Gastrocnemius medialis (tissue), 4 donors: ENCODE results near the gene MSL1. TPM values are rescaled to one million over a fixed set of nuclear protein-coding genes. Genes with fewer than 3 reads are reported as not detected.

ENCODE experiments used
- ATAC-seq, 2 donors: fragments of 150-250 bp; one replicate each; pipeline ENCODE4 v1.9.1; 2016
- DNase-seq, 2 donors: peaks; one replicate each; pipeline ENCODE4 v3.0.0-alpha.2; 2019
- H3K27ac ChIP-seq, 4 donors: fragments of 200-600 bp; sonication (generic); 1 replicate in 1 of 4; 2 replicates in 3 of 4; pipeline ENCODE4 v1.5.1; 2016 to 2018; ENCODE audit warnings: mild to moderate bottlenecking in 2 of 4, moderate library complexity in 1 of 4
- H3K27me3 ChIP-seq, 3 donors: fragments of 200-600 bp; sonication (generic) in 2 of 3; 1 replicate in 1 of 3; 2 replicates in 2 of 3; pipeline versions ENCODE4 v1.5.1 to v1.6.0; 2016 to 2019; ENCODE audit warnings: mild to moderate bottlenecking in 1 of 3, moderate library complexity in 1 of 3
- H3K36me3 ChIP-seq, 2 donors: fragments of 200-600 bp; sonication (generic) in 1 of 2; one replicate each; pipeline ENCODE4 v1.5.1; 2017 to 2018
- H3K4me1 ChIP-seq, 2 donors: fragments of 200-600 bp; sonication (generic) in 1 of 2; one replicate each; pipeline ENCODE4 v1.5.1; 2016 to 2017; ENCODE audit warnings: mild to moderate bottlenecking in 2 of 2
- H3K4me3 ChIP-seq, 4 donors: fragments of 200-600 bp; sonication (generic) in 3 of 4; 1 replicate in 1 of 4; 2 replicates in 3 of 4; pipeline ENCODE4 v1.5.1; 2016 to 2019; ENCODE audit warnings: mild to moderate bottlenecking in 2 of 4
- H3K9me3 ChIP-seq, 3 donors: fragments of 200-600 bp; sonication (generic) in 2 of 3; 1 replicate in 1 of 3; 2 replicates in 2 of 3; pipeline ENCODE4 v1.5.1; 2016 to 2019
- POLR2A ChIP-seq, 2 donors: fragments of 450-650 bp; IDR thresholded peaks; one replicate each; pipeline ENCODE4 v1.6.1; 2017; ENCODE audit warnings: antibody characterized with exemption in 2 of 2, mild to moderate bottlenecking in 2 of 2, moderate library complexity in 2 of 2
- in situ Hi-C, 4 donors: fragments of 200-750 bp; cut with MboI; loops; one replicate each; pipeline versions ENCODE4 v1.15.0 to v1.8.0; 2017; ENCODE audit warnings: low sequenced_read_pairs in 4 of 4
- intact Hi-C: fragments of 100-400 bp; cut with DNase I; formaldehyde crosslinking; loops from one replicate; pipeline ENCODE4 v1.15.1; 2023; ENCODE audit warnings: low total_unique reads
- total RNA-seq, 4 donors: library from RNA; depleted of rRNA; stranded (reverse); fragments of >200 nt; gene quantifications; one replicate each; pipeline versions ENCODE4 v1.1.0 to v1.2.3, GENCODE V29; 2016
- TF ChIP-seq, protein P1 (sequence below), 5 experiments: fragments of 450-650 bp in 3 of 5; fragments of 200-600 bp in 2 of 5; sonication (generic) in 2 of 5; IDR thresholded peaks in 4 of 5; conservative IDR thresholded peaks in 1 of 5; 1 replicate in 4 of 5; 2 replicates in 1 of 5; pipeline ENCODE4 v1.5.1; 2016 to 2019; ENCODE audit warnings: antibody characterized with exemption in 5 of 5, mild to moderate bottlenecking in 3 of 5, moderate library complexity in 3 of 5

Gene MSL1
- total RNA-seq, 4 donors from 2014 or later = 75.7 to 96.3 (median 85.9) TPM

DNA sequence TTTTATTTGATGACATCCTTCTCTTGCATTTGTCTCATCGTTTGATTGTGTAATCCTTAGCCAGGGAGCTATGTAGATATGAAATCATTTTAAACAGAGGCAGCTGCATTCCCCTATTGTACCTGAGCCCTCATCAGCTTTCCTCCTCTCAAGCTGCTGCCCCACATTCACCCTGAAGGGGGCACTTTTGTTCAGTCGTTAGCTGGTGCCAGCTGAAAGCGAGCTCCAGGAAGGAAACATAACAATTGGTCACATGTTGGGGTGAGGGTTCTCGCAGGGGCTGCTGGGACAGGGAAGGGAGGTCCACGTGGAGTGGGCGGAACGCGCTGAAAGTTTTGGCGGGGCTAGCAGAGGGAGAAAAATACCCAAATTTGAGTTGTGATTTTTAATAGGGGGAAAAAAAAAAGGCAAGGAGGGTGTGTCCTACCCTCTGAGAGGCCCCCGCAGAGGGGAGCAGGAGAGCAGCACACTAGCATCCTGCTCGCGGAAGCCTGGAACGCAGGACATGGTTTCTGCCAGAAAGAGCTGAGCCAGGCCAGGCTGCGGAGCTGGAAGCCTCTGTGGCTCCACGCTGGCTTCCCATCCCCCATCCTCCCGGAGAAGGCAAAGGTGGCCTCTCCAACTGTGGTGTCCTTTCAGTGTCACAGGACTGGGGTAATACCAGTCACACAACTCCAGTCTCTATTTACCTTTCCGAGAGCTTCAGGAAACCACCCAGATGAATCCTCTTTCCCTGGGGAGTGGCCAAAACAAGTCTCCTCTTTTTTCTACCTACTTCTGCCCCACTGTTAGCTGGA, 8.5 kb upstream of the MSL1 start:
- in situ Hi-C loops (loop anchor here in 2 of 4 donors (5.0 to 10.0 kb wide), 2 partner anchors 51 to 54 kb away; no protein-coding TSS in a partner anchor), intact Hi-C loops (loop anchor here (1.0 to 5.0 kb wide), 5 partner anchors 8 to 204 kb away; partner anchors contain the start of genes CASC3, CDC6 and MSL1)
- Histone ChIP-seq H3K4me3 (peak overlapping the region; percentile 51 to 61 (median 58)), H3K27me3 (no peaks in the 10 kb centered on the region), H3K4me1 (peaks cover 58 to 65% of the 10 kb centered on the region in 2 donors), H3K9me3 (no peaks in the 10 kb centered on the region), H3K27ac (peak overlapping the region; percentile 93 to 100 (median 96)), H3K36me3 (no peaks in the 10 kb centered on the region)
- ATAC-seq (peak; percentile 65 to 76), DNase-seq (peak; percentile 95 to 96)
- TF ChIP-seq, protein P1, sequence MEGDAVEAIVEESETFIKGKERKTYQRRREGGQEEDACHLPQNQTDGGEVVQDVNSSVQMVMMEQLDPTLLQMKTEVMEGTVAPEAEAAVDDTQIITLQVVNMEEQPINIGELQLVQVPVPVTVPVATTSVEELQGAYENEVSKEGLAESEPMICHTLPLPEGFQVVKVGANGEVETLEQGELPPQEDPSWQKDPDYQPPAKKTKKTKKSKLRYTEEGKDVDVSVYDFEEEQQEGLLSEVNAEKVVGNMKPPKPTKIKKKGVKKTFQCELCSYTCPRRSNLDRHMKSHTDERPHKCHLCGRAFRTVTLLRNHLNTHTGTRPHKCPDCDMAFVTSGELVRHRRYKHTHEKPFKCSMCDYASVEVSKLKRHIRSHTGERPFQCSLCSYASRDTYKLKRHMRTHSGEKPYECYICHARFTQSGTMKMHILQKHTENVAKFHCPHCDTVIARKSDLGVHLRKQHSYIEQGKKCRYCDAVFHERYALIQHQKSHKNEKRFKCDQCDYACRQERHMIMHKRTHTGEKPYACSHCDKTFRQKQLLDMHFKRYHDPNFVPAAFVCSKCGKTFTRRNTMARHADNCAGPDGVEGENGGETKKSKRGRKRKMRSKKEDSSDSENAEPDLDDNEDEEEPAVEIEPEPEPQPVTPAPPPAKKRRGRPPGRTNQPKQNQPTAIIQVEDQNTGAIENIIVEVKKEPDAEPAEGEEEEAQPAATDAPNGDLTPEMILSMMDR (IDR thresholded peaks at IDR 0.05 in 4 of 5, conservative IDR thresholded peaks at IDR 0.05 in 1 of 5) = peak; percentile 83 to 94 (median 92)
- peak; percentile 37 to 62 for TF ChIP-seq POLR2A (IDR thresholded peaks at IDR 0.05)

DNA sequence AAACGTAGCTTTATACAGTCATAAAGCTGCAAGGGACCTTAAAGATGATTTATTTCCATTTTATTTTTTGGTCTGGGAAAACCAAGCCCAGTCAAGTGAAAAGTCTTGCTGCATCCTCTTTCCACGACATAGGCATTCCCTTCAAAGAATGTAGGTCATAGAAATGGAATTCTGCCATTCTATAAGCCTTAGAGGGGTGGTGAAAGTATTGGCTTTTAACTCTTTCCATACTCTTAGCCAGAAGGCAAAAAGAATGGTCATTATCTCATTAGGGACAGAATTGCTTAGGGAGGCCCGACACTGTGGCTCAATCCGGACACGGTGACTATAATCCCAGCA, 7.9 kb upstream of the MSL1 start:
- Histone ChIP-seq H3K4me1 (peaks cover 52 to 60% of the 10 kb centered on the region in 2 donors), H3K9me3 (no peaks in the 10 kb centered on the region), H3K36me3 (no peaks in the 10 kb centered on the region), H3K27me3 (no peaks in the 10 kb centered on the region), H3K27ac (peak overlapping the region; percentile 93 to 100 (median 96)), H3K4me3 (peak overlapping the region; percentile 51 to 61 (median 58))
- ATAC-seq (no peak), DNase-seq (no peak)
- no peak for TF ChIP-seq POLR2A (IDR thresholded peaks at IDR 0.05)
- TF ChIP-seq, protein P1 (IDR thresholded peaks at IDR 0.05 in 4 of 5, conservative IDR thresholded peaks at IDR 0.05 in 1 of 5) = no peak
- intact Hi-C loops = loop anchor here (1.0 to 5.0 kb wide), 5 partner anchors 7 to 203 kb away; partner anchors contain the start of genes CASC3, CDC6 and MSL1
- in situ Hi-C loops = loop anchor here in 2 of 4 donors (5.0 to 10.0 kb wide), 2 partner anchors 51 to 53 kb away; no protein-coding TSS in a partner anchor

DNA sequence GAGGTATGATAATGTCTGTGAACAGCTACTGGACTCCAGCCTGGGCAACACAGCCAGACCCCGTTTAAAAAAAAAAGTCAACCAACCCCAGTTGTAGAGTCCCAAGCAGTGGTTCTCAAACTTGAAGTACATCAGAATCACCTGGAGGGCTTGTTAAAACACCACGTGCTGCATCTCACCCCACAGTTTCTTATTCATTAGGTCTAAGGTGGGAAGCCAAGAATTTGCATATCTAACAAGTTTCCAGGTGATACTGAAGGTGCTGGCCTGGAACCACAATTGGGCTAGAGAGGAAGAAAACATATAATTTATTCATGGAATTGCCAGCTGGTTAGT, 6.7 kb upstream of the MSL1 start:
- no peak overlapping the region for H3K4me3 ChIP-seq
- H3K27me3 ChIP-seq = no peaks in the 10 kb centered on the region
- no peak for ATAC-seq
- no peak for DNase-seq
- peak overlapping the region; percentile 93 to 100 (median 96) for H3K27ac ChIP-seq
- TF ChIP-seq, protein P1 (IDR thresholded peaks at IDR 0.05 in 4 of 5, conservative IDR thresholded peaks at IDR 0.05 in 1 of 5) = no peak
- TF ChIP-seq POLR2A (IDR thresholded peaks at IDR 0.05) = no peak
- H3K9me3 ChIP-seq = no peaks in the 10 kb centered on the region
- in situ Hi-C loops (loop anchor here in 1 of 4 donors (10.0 kb wide), 1 partner anchor 50 kb away; no protein-coding TSS in a partner anchor), intact Hi-C loops (no loop called here)
- H3K36me3 ChIP-seq = no peaks in the 10 kb centered on the region
- H3K4me1 ChIP-seq = peaks cover 41 to 49% of the 10 kb centered on the region in 2 donors

DNA sequence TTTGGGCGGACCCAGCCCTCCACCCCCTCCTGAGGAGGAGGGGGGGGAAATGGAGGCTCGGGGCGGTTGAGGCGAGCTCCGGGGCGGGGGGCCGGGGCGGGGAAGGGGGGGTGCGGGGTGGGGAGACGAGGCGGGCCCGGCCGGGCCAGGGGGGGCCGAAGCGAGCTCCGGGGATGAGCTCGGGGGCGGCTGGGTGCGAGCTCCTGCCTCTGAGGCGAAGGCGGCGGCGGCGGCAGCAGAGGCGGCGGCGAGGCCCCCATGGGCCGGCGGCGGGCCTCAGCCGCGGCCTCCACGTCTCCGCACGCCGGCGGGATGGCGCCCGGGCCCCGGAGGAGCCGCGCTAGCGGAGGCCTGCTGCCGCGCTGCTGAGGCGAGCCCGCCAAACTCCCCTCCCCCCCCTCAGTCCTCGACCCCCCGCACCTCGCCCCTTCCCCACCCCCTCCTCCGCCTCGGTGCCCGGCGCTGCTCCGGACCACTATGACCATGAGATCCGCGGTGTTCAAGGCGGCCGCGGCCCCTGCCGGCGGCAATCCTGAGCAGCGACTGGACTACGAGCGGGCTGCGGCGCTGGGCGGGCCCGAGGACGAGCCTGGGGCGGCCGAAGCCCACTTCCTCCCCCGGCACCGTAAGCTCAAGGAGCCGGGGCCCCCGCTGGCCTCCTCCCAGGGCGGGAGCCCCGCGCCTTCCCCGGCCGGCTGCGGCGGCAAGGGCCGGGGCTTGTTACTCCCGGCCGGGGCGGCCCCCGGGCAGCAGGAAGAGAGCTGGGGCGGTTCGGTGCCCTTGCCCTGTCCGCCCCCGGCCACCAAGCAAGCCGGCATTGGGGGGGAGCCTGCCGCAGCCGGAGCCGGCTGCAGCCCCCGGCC, 596 bp downstream of the MSL1 start:
- Histone ChIP-seq H3K27me3 (no peaks in the 10 kb centered on the region), H3K9me3 (no peaks in the 10 kb centered on the region), H3K36me3 (peaks cover 0 to 15% of the 10 kb centered on the region in 2 donors), H3K4me3 (peak overlapping the region; percentile 69 to 100 (median 95)), H3K4me1 (peaks cover 25 to 29% of the 10 kb centered on the region in 2 donors), H3K27ac (peak overlapping the region; percentile 93 to 100 (median 99))
- ATAC-seq (peak; percentile 53 to 61), DNase-seq (peak in 1 of 2 donors; percentile 63)
- intact Hi-C loops = loop anchor here (5.0 kb wide), 1 partner anchor 220 kb away; no protein-coding TSS in a partner anchor
- in situ Hi-C loops = no loop called here
- TF ChIP-seq, protein P1 (IDR thresholded peaks at IDR 0.05 in 4 of 5, conservative IDR thresholded peaks at IDR 0.05 in 1 of 5) = peak in 3 of 5 experiments; percentile 11 to 39 (median 27)
- no peak for TF ChIP-seq POLR2A (IDR thresholded peaks at IDR 0.05)
